Measurements from ENCODE around the gene ANKRD12. TPM values are rescaled to one million over a fixed set of nuclear protein-coding genes. Genes with fewer than 3 reads are reported as not detected.

The ANKRD12 gene
- total RNA-seq, 2 experiments from 2014 or later = 160 to 164 TPM

- H3K36me3 Mint-ChIP-seq (ENCODE audit: low read depth) = peaks cover 46% of the 10 kb centered on the region
- peak overlapping the region; percentile 90 for H3K27ac Mint-ChIP-seq
- DNase-seq = peak in 3 of 14 experiments; percentile 60 to 70 (median 63)
- peaks cover 72% of the 10 kb centered on the region for H3K4me1 Mint-ChIP-seq (ENCODE audit: low read depth)
- ATAC-seq (ENCODE audit: poor library complexity) = no peak
- ChIA-PET CTCF (interaction anchor here (0.6 to 5.7 kb wide), 16 partner anchors 12 to 107 kb away, joined by 3 to 66 read pairs (median 4); partner anchors contain the start of gene ANKRD12), POLR2A (interaction anchor here (1.0 to 35.5 kb wide), 12 partner anchors 12 to 810 kb away, joined by 3 to 914 read pairs (median 9); partner anchors contain the start of genes ANKRD12 and VAPA)
- peak overlapping the region; percentile 74 for H3K4me3 ChIP-seq (ENCODE audit: low read length)
- H3K4me1 ChIP-seq (ENCODE audit: insufficient read depth, low read length) = peaks cover 24% of the 10 kb centered on the region
- peaks cover 0 to 4% of the 10 kb centered on the region in 2 experiments for H3K9me3 ChIP-seq (ENCODE audit: control insufficient read depth in 1 of 2, insufficient read depth in 1 of 2, low read length in 2 of 2)
- no peaks in the 10 kb centered on the region for H3K27me3 ChIP-seq (ENCODE audit: control insufficient read depth in 1 of 2, insufficient read depth in 2 of 2, low read length in 2 of 2)
- no peaks in the 10 kb centered on the region for H3K27me3 Mint-ChIP-seq
- TF ChIP-seq, protein P1, sequence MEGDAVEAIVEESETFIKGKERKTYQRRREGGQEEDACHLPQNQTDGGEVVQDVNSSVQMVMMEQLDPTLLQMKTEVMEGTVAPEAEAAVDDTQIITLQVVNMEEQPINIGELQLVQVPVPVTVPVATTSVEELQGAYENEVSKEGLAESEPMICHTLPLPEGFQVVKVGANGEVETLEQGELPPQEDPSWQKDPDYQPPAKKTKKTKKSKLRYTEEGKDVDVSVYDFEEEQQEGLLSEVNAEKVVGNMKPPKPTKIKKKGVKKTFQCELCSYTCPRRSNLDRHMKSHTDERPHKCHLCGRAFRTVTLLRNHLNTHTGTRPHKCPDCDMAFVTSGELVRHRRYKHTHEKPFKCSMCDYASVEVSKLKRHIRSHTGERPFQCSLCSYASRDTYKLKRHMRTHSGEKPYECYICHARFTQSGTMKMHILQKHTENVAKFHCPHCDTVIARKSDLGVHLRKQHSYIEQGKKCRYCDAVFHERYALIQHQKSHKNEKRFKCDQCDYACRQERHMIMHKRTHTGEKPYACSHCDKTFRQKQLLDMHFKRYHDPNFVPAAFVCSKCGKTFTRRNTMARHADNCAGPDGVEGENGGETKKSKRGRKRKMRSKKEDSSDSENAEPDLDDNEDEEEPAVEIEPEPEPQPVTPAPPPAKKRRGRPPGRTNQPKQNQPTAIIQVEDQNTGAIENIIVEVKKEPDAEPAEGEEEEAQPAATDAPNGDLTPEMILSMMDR (IDR thresholded peaks at IDR 0.05) = peak; percentile 38
- intact Hi-C loops (cut with DNase I, micrococcal nuclease) = loop anchor here (1.0 to 10.0 kb wide), 6 partner anchors 13 to 811 kb away; partner anchors contain the start of genes VAPA (in 2 of the 2), RALBP1 (in 1 of the 2) and TWSG1 (in 1 of the 2)
- H3K4me3 Mint-ChIP-seq = peak overlapping the region; percentile 95
- H3K27ac ChIP-seq (ENCODE audit: low read depth in 1 of 2, low read length in 2 of 2) = peak overlapping the region; percentile 68 to 82
- no peaks in the 10 kb centered on the region for H3K36me3 ChIP-seq (ENCODE audit: insufficient read depth, low read length)
- no peaks in the 10 kb centered on the region for H3K9me3 Mint-ChIP-seq
Observed at GRCh38 chr18:9103376-9103873, 33.2 kb upstream of the ANKRD12 start.

DNA sequence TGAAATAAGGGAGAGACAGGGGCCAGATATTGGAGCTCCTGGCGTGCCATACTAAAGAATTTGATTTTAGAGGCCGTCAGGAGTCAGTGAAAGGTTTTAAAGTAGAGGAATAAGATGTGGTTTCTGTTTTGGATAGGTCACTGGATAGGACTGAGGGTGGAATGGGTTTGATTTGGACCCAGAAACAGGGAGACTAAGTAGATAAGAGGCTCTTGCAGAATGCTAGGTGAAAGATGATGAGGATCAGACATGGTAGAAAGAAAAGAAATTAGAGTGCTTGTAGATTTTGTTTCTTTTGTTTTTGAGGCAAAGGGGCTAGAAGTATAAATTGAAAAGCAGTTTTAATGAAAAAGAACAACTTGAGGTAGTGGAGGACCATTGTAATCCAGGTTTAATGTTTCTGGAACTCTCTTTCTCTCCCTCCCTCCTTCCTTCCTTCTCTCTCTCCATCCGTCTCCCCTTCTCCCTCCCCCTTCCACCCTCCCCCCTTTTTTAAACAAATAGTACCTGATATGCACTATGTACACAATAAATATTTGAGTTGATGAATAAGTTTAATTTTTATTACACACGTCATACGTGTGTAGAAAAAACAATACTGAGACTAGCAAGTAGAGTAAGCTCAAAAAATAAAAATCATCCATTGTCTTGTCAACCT is 32.2 kb upstream of the ANKRD12 start:
- H3K27ac ChIP-seq (ENCODE audit: low read depth in 1 of 2, low read length in 2 of 2) = peak overlapping the region; percentile 68 to 82
- Mint-ChIP-seq H3K27me3 (no peaks in the 10 kb centered on the region), H3K4me1 (ENCODE audit: low read depth) (peaks cover 81% of the 10 kb centered on the region), H3K27ac (peak overlapping the region; percentile 90), H3K4me3 (peak overlapping the region; percentile 95), H3K9me3 (no peaks in the 10 kb centered on the region), H3K36me3 (ENCODE audit: low read depth) (peaks cover 49% of the 10 kb centered on the region)
- POLR2A ChIA-PET = interaction anchor here (1.0 to 35.5 kb wide), 6 partner anchors 11 to 114 kb away, joined by 3 to 914 read pairs (median 34); partner anchors contain the start of gene ANKRD12
- intact Hi-C loops (cut with DNase I, micrococcal nuclease) = loop anchor here (5.0 to 10.0 kb wide), 3 partner anchors 230 to 810 kb away; partner anchors contain the start of genes VAPA (in 2 of the 2), RALBP1 (in 1 of the 2) and TWSG1 (in 1 of the 2)
- TF ChIP-seq, protein P1 (IDR thresholded peaks at IDR 0.05) = no peak
- DNase-seq (no peak), ATAC-seq (ENCODE audit: poor library complexity) (no peak)
- H3K36me3 ChIP-seq (ENCODE audit: insufficient read depth, low read length) = no peaks in the 10 kb centered on the region
- CTCF ChIA-PET = interaction anchor here (0.6 to 5.7 kb wide), 11 partner anchors 11 to 106 kb away, joined by 3 to 66 read pairs (median 4); partner anchors contain the start of gene ANKRD12
- H3K4me1 ChIP-seq (ENCODE audit: insufficient read depth, low read length) = peaks cover 30% of the 10 kb centered on the region
- peaks cover 0 to 4% of the 10 kb centered on the region in 2 experiments for H3K9me3 ChIP-seq (ENCODE audit: control insufficient read depth in 1 of 2, insufficient read depth in 1 of 2, low read length in 2 of 2)
- peak overlapping the region; percentile 74 for H3K4me3 ChIP-seq (ENCODE audit: low read length)
- no peaks in the 10 kb centered on the region for H3K27me3 ChIP-seq (ENCODE audit: control insufficient read depth in 1 of 2, insufficient read depth in 2 of 2, low read length in 2 of 2)

DNA sequence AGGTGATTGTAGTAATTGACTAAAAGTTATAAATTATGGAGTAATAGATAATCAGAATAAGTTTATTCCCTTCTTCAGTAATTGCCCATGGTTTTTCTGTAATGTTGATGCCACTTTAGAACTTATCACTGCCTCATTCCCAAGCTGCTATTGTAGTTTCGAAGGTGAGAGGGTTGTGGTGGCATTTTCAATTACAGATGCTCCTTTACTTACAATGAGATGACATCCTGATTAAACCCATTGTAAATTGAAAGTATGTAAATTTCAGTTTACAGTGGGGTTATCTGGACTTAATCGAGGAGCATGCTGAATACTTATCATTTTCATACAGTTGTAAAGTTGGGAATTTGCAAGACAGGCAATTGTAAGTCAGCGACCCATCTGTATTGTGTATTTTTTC is 31.2 kb upstream of the ANKRD12 start:
- H3K9me3 Mint-ChIP-seq = no peaks in the 10 kb centered on the region
- peaks cover 35% of the 10 kb centered on the region for H3K4me1 ChIP-seq (ENCODE audit: insufficient read depth, low read length)
- peak overlapping the region; percentile 74 for H3K4me3 ChIP-seq (ENCODE audit: low read length)
- ATAC-seq (ENCODE audit: poor library complexity) (no peak), DNase-seq (peak in 1 of 14 experiments; percentile 41)
- no peaks in the 10 kb centered on the region for H3K27me3 Mint-ChIP-seq
- H3K36me3 ChIP-seq (ENCODE audit: insufficient read depth, low read length) = no peaks in the 10 kb centered on the region
- no peaks in the 10 kb centered on the region for H3K27me3 ChIP-seq (ENCODE audit: control insufficient read depth in 1 of 2, insufficient read depth in 2 of 2, low read length in 2 of 2)
- H3K4me1 Mint-ChIP-seq (ENCODE audit: low read depth) = peaks cover 88% of the 10 kb centered on the region
- H3K36me3 Mint-ChIP-seq (ENCODE audit: low read depth) = peaks cover 56% of the 10 kb centered on the region
- peak overlapping the region; percentile 95 for H3K4me3 Mint-ChIP-seq
- TF ChIP-seq, protein P1 (IDR thresholded peaks at IDR 0.05) = no peak
- intact Hi-C loops (cut with DNase I, micrococcal nuclease) = loop anchor here (10.0 kb wide), 2 partner anchors 229 to 809 kb away; partner anchors contain the start of genes VAPA (in 2 of the 2) and TWSG1 (in 1 of the 2)
- CTCF ChIA-PET = interaction anchor here (1.6 to 5.7 kb wide), 6 partner anchors 10 to 42 kb away, joined by 4 to 66 read pairs (median 12); partner anchors contain the start of gene ANKRD12
- peak overlapping the region; percentile 90 for H3K27ac Mint-ChIP-seq
- H3K27ac ChIP-seq (ENCODE audit: low read depth in 1 of 2, low read length in 2 of 2) = peak overlapping the region; percentile 36 to 68
- H3K9me3 ChIP-seq (ENCODE audit: control insufficient read depth in 1 of 2, insufficient read depth in 1 of 2, low read length in 2 of 2) = peaks cover 0 to 4% of the 10 kb centered on the region in 2 experiments
- POLR2A ChIA-PET = interaction anchor here (1.3 to 35.5 kb wide), 4 partner anchors 10 to 42 kb away, joined by 4 to 914 read pairs (median 105); partner anchors contain the start of gene ANKRD12

Data from CD4-positive, alpha-beta T cell (primary cell).